GM12891 (cell line): ENCODE data around the gene CDH24.

Source experiments
- POLR2A ChIP-seq: IDR thresholded peaks from 2 replicates; pipeline ENCODE4 v1.6.1; 2011; ENCODE audit warnings: low read depth, low read length, control low read depth
- SPI1 ChIP-seq: IDR thresholded peaks from 2 replicates; pipeline ENCODE4 v1.6.1; 2011; ENCODE audit warnings: low read depth, low read length, control low read depth
- TAF1 ChIP-seq: IDR thresholded peaks from 2 replicates; pipeline ENCODE4 v1.6.1; 2011; ENCODE audit warnings: low read depth, low read length, control low read depth

GRCh38 chr14:23053426-23053825 lies 3.9 kb downstream of the CDH24 start:
- TF ChIP-seq SPI1 (no peak), TAF1 (no peak), POLR2A (no peak)
